Stimulated activated CD8-positive, alpha-beta memory T cell treated with anti-CD3 and anti-CD28 coated beads, Interleukin-7, amount 100 ng/mL, for 1 hour (primary cell): ENCODE measurements around the gene CAST.

ENCODE experiments used
- DNase-seq, 2 donors: peaks; one replicate each; pipeline ENCODE4 v3.0.0-alpha.2; 2020; ENCODE audit warnings: low read depth in 2 of 2

CAST gene

DNA sequence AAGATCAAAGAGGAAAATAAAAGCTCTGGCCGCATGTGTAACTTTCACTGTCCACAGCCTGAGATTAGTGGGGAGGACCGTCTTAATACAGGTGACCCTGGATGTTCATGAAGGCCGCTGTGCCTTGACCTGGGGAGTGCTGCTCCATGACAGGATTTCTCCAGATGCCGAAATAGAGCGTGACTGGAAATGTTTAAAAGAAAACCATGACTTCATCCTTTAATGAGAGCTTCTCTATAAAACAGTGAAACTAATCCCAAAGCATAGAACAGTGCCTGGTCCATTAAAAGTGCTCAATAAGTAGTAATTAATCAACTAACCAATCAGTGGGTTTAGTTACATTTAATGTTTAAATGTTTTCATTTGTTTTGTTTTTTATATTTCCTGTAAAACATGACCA is 82.8 kb downstream of the CAST start:
- no peak for DNase-seq

DNA sequence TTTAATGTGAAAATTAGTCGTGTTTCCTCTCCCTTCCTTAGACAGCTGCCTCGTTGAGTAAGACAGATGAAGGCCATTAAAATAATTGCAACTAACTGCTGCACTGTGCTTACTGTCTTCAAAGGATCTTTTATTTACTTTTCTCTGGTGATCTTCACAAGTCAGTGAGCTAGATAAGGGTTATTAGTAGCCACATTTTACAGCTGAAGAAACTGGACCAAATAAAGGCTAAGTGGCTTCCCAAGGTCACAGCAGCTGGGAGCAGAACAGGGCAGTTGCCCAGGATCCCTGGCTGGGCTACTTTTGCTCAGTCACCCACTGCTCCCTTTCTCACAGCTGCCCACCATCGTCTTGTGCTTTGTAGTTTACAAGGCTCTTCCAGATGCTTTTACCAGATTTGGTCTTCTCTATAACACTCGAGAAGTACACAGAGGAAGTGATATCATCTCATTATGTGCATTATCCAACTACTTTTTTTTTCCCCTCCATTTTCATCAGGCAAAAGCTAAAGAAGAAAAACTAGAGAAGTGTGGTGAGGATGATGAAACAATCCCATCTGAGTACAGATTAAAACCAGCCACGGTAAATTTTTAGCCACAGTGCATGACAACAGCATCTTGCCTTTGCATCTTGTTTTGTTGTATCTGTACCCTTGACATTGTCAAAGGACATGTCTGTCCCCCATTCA is 83.8 kb downstream of the CAST start:
- no peak for DNase-seq

DNA sequence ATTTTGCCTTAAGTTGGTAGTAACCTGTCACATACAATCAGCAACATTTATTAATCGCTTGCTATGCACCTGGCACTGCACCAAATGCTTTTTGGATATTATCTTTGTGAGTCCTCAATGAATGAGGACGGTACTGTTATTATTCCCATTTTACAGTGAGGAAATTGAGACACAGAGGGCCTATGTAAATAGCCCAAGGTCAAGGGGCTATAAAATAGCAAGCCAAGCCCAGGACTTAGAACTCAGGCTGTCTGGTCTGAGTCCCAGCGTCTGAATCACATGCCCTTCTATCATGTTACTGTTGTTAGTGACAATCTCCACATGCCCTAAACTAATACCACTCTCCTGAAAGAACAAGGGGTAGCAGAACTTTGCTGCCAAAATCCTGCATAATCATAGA is 85.5 kb downstream of the CAST start:
- no peak for DNase-seq

DNA sequence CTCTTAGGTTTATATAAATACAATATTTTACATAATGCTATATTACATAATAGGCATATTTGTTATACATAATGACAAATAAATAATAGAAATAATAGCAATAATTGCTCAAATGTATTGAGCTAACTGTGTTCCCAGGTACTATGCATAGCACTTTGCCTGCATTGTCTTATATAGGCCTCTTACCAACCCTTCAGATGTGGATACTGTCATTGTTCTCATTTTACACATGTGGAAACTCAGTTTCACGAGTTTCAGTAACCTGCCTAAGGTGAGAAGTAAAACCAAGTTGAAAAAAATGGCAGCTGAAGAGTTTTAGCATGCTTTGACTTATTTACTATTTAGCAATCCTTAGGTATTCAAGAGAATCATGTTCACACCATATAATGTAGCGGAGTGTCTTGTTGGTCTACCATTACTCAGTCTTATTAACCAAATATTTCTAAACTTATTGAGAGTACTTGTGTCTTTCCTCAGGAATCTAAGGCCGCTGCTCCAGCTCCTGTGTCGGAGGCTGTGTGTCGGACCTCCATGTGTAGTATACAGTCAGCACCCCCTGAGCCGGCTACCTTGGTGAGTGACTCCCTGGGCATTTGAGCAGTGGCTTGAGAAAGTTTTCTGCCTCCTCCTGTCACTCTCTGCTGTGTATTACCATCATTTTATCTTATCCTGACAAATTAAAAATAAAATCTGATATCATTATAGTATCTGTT is 88.1 kb downstream of the CAST start:
- no peak for DNase-seq

DNA sequence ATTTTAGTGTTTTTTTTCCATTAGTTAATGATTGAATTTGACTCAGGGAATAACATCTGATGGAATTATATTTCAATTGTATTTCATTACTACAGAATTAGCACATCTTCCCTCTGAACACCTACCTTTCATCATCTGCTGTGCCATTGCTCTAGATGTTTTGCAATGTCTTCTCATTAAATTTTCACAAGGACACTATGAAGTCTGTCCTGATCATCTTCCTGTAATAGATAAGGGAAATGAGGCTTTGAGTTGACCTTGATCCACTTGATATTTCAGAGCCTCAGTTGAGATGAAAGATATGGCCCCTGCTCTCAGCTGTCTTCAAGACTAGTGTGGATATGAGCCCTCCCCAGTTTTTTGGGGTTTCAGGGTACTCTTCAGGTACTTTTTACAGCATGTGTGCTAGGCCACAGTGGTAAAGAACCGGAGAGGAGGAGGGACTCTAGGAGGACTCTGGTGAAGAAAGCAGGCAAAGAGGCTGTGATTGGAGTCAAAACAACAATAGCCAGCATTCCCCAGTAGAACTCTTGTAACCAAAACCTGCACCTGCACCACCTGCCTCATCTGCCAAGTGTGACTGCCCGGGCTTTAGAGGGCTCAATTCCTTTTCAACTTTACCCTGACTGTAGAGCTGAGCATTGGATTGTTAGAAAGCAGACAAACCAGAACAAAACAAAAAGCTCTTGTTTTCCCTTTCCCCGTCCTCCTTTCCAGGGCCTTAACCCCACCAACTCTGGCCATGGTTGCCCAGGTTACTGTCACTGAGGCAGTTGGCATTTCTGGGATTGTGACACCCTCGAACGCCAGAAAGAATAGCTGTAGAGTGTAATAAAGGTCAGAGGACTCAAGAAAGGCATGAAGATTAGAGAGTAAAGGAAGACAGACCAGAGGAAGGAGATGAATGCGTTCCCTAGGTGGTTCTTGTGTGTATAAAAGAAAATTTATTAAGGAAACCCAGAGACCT is 89.3 kb downstream of the CAST start:
- no peak for DNase-seq

DNA sequence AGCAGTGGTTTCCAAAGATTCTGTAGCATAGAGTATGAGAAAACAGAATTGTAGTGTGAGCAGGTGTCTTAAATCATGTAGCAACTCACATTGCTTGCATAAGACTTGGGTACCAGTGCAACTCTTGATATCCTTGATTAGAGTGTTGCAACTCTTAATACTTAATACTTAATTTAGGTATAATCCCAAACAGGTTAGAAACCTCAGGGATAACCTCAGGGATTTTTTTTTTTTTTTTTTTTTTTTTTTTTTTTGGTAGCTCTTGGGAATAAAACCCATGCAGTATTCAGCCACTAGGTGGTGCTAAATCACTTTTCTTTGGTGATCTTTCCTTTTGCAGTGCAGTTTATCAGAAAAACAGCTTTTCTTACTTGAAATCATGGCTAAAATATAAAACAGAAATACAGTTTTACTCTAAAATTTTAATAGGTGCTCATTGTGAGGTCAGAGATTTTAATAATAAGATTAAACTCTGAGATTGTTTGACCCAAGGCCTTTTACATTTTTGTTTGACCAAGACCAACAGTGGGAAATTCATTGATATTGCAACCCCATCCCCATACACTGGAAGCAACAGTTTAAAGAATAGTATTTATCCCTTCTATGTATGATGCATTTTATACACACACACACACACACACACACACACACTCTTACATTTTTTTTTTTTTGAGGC is 90.3 kb downstream of the CAST start:
- no peak for DNase-seq

DNA sequence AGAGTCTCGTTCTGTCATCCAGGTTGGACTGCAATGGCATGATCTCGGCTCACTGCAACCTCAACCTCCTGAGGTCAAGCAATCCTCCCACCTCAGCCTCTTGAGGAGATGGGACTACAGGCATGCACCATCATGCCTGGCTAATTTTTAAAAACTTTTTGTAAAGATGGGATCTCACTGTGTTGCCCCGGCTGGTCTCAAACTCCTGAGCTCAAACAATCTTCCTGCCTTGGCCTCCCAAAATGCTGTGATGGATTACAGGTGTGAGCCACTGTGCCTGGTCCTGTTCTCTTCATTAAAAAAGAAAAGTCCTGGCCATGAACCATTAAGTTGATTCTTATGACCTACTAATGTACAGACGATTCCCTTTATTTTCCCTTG is 90.8 kb downstream of the CAST start:
- no peak for DNase-seq

DNA sequence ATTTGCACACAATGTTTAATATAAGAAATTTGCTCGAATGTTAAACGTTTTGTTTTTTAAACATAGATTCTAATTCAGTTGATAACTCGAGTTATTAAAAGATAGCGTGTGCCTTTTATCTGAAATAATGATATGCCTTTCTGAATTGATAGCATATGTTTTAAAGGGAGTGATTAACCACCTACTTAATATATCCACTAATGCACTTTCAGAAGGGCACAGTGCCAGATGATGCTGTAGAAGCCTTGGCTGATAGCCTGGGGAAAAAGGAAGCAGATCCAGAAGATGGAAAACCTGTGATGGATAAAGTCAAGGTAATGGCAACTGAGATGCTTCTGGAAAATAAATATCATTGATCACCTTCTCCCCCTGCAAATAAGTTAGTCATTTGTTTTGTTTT is 91.7 kb downstream of the CAST start:
- no peak for DNase-seq

DNA sequence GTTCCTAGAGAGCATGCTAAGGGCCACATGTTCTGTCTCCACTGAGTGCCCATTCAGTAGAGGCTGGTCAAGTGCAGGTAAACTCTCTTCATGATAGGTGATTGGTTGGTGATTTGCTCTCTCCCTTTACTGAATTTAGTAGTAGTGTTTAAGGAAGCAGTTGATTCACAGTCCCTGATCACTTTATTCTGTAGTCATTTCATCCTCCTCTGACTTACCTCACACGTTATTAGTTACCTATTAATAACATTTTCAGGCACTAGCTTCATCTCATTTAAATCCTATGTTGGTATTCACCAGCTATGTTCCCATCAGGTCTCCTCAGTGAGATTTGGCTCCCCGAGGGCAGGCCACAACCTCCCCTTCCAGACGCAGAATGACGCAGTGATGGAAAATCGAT is 93.7 kb downstream of the CAST start:
- no peak for DNase-seq

DNA sequence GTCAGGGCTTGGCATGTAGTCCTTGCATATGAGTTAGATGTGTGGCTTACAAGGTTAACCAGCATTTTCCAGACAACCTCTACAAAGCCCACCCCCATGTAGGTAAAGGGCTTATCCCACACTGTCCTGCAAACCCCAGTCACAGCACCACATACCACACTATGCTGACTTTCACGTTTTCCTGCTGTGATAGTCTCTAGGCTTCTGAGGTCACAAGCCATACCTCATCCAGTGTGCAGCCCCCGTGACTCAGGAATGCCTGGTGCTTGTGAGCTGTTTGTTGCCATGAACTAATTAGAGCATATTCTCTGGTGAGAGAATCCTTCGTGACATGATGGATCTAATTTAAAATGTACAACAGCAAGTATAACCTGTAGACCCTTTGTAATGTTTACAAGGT is 94.8 kb downstream of the CAST start:
- no peak for DNase-seq

DNA sequence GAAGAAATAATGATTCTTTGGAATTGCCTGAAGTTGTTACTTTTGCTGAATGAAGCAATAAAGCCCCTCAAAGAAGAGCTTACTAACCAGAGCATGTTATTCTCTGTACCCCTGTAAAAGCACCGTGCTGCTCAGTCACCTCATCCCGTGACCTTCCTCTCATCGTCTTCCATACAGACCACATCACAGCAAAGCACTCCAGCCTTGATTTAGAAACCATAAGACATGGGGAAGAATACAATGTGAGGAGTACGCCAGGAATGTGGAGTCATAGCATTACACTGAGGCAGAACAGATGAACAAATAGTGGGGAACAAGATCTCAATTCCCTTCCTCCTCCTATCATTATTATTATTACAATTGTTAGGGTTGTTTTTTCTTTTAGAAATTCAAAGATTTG is 96.4 kb downstream of the CAST start:
- DNase-seq = no peak

DNA sequence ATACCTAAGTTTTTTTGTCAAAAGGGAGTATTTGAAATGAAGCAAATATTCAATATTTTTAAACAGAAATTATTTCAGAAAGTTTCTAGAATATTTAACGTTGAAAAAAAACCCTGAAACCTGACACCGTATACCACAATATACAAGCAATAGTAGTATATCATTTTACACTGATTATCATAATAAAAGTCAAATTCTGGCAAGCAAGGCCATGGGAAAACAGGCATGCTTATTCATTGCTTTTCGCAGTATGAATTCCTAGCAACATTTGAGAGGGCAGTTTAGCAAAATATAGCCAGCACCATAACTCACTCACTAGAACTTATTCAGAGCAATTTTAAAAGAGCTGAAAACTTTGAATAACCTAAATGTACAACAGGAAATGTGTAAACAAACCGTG is 99.4 kb downstream of the CAST start:
- no peak for DNase-seq

DNA sequence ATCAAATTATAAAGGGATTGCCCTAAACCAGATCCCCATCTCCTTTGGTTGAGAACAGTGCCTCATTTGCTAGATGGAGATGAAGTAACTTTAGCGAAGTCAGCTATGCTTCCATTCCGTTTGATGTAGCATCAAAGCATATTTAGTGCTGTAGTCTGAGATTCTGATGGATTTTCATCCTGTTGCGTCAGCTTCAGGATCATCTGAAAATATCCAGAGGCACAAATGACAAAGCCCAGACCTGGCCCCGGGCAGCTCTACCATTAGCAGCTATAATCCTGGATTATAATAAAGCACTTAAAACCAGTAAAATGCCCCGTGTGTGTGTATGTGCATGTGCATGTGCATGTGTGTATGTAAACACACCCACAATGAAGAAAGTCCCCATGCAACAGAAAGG is 100.8 kb downstream of the CAST start:
- DNase-seq = no peak

DNA sequence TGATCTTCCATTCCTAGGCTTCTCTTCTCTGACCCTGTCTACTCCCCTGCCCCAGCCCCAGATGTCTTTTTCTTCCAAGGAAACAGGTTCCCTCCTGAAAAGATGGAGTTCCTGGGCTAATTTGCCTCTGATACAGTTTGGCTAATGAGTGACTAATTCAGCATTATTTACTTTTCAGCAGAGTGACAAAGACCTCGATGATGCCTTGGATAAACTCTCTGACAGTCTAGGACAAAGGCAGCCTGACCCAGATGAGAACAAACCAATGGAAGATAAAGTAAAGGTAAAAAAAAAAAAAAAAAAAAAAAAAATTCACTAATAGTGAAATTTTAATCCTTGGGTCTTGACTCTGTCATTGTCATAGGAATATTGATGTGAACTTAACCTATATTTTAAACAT is 102.9 kb downstream of the CAST start:
- DNase-seq = no peak

DNA sequence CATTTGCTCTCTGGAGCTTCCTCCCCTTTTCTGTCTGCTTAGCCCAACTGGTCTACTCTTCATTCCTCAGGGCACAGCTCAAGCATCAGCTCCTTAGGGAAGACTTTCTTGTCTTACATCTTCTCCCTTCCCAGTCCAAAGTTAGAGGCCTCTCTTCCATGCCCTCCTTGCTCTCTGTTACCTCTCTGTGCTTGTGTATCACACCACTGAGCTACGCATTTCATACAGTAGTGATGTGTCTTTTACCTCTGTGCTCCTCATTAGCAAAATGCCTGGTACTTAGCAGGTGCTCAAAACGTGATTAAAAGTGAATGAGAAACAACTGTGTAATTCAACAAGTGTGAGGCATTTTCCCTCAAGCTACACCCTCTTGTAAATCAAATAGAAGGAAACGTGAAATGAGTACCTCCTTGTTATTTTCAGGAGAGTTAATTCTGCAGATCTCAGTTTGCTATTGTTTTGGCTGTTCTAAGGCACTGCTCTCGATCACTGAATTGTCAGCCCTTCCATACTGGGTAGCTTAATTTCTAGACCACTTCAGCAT is 106.6 kb downstream of the CAST start:
- DNase-seq = no peak

DNA sequence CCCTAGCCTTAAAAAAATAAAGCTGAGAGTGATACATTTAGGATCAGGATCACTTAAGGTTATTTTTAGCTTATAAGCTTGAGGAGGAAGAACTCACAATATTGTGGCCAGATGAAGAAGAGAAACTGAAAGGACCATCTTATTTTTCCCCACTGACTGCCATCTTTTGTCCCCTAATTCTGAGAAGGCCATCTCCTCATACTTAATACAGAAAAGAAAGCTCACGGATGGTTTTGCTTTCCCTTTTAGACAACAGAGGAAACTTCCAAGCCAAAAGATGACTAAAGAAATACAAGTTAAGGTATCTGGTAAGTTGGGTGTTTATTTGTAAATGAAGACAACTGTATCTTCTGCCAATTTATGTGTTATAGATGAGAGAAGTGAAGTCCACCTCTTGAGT is 109.2 kb downstream of the CAST start:
- DNase-seq = no peak

DNA sequence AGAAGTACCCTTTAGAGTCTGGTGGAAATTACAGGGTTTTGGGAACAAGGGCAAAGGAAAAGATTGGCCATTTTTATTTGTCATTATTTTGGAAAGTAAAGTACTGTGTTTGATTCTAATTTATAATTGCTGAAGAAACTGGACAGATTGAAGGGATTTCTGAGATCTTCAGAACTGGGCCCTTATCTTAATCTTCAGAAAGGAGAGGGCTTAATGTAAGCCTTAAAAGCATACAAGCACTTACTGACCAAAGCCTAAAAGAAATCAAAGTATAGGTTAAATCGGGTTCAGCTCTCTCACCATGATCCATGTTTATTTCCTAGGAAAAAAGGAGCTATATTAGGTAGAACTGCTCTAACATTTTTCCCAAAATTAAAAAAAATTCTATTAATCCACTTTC is 109.9 kb downstream of the CAST start:
- DNase-seq = no peak

DNA sequence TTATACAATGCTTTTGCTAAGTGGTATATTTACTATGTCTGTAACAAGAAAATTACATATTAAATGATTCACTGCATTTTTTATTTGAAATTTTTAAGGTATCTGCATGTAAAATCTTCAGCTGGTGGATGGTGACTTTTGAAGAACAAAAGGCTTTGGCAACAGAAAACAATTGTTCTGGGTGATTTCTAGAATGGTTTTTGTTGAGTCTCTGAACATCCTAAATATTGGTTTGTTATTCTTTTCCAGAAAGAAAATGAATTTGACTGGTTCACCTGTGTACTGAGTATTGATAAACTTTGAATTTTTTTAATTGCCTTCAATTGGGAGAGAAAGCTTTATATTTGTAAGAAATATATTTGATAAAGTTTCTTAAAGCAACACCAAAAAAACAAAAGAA is 110.4 kb downstream of the CAST start:
- no peak for DNase-seq

DNA sequence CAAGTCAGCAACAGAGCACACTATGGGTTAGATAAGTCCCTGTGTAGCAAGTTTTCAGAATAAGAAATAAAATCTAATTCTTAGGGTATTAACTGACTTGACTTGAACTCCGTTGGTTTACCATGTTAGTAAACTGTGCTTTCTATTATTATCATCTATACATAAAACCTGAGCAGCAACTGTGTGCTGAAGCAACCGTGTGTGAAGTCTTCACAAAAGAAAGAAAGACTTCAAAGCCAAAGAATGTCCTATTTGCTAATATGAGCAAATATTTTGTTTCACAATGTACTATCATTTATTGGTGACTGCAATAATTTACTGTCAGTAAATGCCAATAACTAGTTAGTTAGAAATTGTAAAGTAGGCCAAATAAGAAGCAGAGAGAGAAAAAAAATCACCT is 112.9 kb downstream of the CAST start:
- DNase-seq = no peak

DNA sequence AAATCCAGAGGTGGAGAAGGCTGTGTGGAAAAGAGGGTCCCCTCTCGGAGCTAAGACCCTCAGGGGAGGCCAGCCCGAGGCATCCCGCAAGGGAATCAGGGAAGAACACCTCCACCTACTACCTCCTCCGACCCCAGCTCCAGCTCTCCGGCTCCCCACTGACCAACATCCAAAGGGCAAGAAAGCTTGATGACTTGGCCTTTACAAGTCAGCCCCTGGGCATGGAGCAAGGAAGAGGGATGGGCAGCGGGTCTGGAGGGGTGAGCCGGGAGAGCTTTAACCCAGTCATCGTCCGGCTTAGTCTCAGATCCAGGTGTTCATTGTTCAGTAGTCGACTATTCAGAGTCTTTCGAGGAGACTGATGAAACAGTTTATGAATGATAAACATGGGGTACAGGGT is 113.5 kb downstream of the CAST start:
- DNase-seq = no peak

DNA sequence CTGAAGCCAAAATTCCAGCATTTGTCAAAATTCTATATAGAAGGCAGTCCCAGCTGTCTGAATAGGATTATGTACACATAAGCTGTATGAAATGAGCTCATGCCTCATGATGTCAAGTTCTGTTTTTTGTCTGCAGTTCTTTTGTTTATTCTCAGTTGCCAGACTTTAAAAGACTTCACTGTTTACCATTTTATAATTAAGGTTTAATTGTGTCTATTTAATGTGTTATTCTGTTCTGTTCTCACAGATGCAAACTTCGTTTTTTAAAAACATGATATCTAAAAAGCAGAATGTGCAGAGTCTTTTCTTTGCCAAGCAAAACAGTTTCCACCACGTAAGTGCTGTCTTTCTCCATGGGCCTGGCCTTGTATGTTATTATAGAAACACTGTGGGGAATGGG is 114.4 kb downstream of the CAST start:
- no peak for DNase-seq

DNA sequence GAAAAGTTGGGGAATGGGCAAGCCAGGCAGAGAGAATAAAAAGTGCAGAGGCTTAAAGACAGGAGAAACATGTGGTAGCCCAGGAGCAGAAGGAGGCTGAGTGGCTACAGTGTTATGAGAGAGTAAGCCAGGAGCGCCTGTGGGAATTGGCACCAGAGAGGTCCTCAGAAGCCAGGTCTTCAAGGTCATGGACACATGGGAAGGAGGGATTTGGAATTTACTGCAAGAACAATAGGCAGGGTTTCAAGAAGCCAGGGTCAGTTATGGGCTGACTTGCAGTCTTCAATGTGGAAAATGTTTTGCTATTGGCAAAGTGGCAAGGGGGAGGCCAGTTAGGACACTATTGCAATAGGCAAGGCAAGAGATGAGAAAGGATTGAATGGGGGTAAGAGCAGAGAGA is 116.2 kb downstream of the CAST start:
- DNase-seq = no peak
